NCI-H1105 (cell line): ENCODE data around the gene DIAPH2.
A peak's percentile ranks its signal among the peaks of the same experiment; 100 is the strongest.

Source experiments
- DNase-seq: peaks from one replicate; lab custom pipeline; 2025; lab: John Stamatoyannopoulos, UW

Gene DIAPH2

DNA sequence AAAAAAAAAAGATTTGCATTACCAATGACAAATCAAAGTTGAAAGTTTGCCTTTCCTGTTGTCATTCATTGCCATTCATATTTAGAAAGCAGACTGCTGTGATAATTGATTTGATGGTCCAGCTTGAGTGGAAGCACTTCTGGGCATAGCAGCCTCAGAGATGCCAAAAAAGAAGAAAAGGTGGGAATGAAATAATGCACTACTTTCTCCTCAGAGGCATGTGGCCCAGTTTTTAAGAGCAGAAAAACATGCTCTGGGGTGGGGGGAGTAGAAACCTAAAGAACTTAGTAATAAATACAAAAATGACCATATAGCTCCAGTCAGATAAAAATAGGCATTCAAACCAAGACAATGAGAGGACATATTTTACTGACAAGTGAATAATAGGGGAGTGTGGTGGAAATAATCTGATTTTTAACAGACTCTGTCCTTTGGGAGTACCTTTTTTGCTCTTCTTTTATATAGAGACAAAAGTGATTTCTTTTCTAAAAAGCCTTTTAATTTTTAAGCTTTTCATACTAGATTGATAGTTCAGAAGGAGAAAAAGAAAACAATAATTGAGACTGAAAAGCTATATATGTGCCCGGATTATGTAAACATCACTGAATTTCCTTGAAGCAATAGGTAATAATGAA lies 798.1 kb downstream of the DIAPH2 start:
- no peak for DNase-seq

DNA sequence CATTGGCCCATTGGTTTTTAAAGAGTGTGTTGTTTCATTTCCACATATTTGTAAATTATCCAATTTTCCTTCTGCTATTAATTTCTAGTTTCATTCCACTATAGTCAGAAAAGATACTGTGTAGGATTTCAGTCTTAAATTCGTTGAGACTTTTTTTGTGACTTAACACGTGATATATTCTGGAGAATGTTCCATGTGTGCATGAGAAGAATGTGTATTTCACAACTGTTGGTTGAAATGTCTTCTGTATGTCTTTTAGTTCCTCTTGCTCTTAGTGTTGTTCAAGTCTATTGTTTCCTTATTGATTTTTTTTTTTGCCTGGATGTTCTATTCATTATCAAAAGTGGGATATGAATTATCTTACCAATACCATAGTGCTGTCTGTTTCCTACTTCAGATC lies 806.0 kb downstream of the DIAPH2 start:
- DNase-seq: no peak

DNA sequence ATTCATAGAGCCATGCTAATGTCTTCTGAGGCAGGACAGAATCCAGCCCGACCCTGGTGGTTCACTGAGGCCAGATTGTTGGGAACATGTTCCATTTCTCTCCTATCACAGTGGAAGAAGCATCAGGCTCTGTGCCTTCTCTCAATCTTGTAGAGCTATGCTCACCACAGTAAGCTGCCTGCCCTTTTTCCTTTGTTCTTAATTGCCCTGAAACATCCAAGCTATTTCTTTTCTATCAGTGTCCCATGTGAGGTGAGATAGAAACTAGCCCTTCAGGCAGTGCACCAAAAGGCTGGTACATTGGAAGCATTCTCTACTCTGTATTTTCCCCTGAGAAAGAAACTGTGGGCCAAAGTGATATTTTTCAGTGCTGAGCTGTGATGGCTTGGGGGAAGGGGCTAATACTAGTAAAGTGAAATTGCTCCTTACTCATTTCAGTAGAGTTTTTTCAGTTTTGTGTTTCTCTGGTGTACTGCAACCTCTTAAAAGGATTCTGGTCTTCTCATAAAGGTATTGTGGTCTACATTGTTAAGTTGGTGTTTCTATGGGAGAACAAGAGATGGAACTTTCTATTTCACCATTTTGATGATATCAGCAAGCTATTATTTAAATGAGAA lies 810.2 kb downstream of the DIAPH2 start:
- no peak for DNase-seq

DNA sequence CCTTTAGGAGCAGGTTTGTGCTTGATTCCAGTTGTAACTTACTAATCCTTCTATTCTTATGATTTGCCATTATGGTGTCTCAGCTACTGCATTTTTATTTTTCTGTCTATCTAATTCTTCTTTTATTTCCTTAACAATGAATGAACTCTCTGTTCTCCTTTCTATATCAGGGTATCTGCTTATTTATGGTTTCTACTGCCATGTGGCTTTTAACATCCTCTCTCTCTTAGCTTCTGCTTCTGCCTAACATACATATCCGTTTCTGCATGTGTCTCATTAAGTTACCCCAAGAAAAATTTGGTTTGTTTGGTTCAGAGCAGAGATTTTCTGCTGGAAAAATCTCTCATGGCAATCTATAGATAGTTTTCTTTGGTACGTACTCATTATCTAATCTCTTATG lies 813.5 kb downstream of the DIAPH2 start:
- DNase-seq: no peak

DNA sequence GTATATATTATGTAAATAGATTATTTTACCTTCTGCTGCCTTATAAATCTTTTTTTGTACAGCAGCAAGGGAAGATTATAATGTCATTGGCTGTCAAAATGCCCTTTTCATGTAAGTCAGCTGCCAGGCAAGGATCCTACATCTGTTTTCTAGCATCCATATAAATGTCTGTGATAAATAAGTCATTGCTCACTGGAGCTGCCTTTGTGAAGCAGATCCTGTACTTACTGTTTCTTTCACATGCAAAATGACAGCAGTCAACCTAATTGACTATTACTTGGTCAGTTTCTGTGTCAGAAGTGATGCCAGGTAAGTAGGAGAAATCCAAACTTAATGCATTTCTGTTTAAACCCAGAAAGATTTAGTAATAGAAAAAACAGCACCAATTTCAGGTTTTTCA lies 819.8 kb downstream of the DIAPH2 start:
- DNase-seq: no peak

DNA sequence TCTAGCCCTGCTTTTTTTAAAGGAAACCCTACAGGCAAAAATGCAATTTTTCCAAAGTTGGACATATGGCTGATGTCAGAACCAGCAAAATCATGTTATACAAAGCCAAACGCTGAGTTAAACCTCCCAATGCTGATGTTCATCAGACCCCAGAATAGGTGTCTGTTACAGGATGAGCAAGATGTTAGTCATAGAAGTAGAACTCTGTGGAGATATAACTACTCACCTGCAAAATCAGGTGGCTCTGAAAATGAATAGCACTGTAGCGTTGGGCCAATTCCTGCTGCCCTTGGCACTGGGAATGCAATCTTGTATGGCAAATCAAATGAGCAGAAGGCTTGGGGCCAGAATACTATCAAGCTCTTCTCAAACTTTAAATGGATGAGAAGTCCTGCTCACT lies 833.1 kb downstream of the DIAPH2 start:
- no peak for DNase-seq

DNA sequence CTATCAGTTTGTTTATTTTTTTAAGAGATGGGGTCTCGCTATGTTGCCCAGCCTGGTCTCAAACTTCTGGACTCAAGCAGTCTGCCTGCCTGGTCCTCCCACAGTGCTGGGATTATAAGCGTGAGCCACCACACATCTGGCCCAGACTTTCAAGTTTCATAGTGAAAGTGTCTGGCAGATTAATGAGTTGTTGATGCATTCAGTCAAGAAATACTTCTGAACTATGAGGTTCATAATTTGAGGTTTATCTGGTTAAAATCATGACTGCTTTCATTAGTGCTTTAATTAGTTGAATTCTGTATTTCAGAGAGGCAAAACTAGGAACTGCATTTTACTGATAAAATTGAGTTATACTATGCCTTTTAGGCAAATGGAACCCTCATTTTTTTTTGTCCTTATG lies 837.7 kb downstream of the DIAPH2 start:
- no peak for DNase-seq

DNA sequence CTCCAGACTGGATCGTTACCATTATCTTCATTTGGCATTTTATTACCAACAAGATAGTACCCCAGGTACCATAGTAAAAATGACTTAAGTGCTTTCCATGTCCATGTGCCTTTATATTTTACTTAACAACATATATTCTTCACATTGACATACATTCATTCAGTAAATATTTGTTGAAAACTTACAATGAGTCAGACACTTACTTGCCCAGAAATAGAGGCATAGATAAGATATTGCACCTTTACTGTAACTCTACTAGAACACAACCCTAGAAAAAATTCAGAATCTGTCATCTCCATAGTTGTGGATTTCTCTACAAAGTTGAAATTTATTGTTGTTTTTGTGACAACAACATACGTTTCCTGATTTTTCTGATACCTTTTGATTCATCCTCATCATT lies 839.7 kb downstream of the DIAPH2 start:
- no peak for DNase-seq

DNA sequence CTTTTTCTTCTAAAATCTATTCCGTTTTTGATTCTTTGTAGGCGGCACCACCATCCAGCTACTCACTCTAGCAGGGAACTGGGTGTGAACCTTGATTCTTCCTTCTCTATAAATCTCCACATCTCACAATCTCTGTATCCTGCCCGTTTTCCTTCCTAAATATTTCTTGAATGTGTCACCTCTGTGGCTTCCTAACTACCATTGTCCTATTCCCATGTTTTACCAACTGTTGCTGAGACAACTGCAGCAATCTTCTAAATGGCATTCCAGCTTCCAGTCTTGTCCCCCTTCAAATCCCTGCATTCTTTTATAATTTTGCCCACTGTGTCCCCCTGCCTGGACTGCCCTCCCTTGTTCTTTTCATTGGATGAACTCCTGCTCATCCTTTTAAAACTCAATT lies 840.4 kb downstream of the DIAPH2 start:
- no peak for DNase-seq

DNA sequence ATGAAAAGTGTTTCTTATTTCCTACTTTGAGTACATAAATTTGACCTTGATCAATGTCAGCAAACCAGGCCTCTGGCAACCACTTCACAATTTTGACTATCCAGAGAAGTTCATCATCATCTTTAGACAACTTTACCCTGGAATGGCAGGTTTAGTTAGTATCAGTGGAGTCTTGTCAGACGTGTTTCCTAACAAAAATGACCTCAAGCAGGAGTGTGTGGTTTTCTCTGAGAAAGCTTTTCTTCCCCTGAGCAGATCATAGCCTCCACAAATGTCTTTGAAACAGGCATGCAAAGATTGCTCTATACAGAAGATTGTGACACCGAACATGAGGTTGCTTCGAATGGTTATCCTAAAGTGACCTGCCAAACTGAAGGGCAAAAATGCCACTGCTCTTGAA lies 841.3 kb downstream of the DIAPH2 start:
- no peak for DNase-seq

DNA sequence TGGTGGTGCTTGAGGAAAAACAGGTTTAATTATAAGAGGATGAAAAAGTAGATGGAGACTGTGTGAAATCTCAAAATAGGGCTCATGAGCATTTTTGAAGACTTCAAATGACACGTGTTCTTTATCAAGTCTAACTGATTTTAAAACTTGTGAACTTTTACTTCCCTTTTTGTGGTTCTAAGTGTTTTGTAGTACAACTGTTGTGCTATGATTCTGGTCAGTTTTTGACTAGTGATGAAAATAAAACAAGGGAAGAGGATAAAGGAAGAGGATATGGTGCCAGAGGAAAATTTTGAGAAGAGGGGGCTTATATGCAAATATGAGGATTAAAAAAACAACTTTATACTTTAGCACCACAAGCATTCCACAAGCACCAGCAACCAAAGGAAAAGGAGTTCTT lies 843.1 kb downstream of the DIAPH2 start:
- DNase-seq: no peak

DNA sequence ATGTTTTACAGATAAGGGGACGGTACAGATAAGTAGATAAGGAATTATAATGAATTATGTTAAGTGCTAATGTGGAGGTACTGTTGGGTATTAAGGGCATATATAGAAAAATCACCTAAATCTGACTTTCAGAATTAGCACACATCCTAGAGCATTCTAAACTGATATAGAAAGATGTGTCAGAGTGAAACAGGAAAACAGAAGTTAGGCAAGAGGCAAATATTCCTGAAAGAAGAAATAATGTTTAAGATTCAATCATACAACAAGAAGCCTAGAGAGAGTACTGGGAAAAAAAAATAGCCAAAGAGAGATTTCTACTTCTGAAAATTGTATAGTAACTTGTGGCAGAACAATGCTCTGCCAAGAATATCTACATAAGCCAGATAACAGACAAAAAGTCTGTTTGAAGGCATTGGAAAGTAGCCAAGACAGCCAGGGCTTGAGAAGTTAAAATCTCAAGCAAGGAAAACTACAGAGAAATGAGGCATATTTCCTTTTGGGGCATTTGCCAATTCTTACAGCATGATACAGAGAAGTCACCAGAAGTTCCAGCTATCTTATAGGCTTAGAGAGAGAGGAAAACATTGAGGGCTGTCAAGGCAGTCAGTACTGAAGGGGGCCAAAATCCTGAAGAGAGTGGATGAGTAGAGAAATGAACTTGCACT lies 845.0 kb downstream of the DIAPH2 start:
- DNase-seq: no peak

DNA sequence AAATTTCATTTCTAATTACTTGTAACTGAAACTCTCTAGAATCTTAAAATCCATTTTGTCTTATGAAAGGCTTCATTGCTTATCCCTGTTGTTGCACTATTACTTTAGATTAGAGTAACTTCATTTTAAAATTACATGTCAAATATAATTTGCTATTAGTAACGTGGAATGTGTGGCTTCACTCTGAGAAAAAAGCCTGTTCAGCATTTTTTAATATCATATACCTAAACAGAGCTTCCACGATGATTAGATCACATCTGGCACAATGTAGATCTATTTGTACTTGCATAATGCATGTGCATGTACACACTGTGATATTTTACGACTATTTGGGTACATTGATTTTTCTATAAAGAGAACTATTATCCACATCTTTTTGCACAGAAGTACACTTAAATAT lies 847.2 kb downstream of the DIAPH2 start:
- no peak for DNase-seq

DNA sequence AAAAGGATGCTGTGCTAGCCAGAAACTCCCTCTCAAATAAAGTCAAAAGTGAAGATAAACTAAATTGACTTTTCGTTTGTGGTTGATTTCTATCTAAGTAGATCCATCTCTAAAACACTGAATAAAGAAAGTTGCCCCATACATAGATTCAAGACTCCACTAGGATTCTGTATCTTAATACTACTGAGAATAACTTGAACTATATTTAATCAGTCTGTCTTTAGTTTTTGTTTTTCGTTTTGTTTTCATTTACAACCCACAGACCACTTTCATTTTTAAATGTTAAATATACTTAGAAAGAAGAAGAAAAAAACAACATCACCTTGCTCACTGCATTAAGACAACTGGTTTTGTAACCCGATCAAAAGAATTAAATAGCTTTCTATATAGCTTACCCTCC lies 854.1 kb downstream of the DIAPH2 start:
- DNase-seq: no peak

DNA sequence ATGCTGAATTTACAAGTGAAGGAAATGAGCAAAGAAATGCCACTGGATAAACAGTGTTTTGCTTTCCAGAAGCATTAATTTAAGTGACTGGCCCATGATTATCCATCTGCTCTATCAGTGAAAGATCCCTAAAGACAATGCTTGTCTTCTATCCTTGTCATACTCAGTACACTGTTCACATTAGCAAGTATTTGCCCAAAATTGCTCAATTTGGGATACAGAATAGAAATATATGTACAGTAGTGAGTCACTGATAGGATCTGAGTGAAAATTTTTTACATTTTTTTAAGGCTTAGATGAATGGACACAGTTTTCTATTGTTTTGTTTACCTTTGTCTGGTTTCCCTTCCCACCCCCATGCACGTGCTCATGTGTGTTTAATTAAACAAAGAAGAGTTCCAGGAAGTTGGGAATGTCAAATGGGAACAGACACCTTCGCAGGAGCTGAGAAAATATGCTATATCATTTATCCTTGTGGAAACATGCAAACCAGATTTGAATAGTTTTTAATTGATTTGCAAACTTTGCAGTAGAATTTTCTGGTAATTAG lies 855.4 kb downstream of the DIAPH2 start:
- no peak for DNase-seq

DNA sequence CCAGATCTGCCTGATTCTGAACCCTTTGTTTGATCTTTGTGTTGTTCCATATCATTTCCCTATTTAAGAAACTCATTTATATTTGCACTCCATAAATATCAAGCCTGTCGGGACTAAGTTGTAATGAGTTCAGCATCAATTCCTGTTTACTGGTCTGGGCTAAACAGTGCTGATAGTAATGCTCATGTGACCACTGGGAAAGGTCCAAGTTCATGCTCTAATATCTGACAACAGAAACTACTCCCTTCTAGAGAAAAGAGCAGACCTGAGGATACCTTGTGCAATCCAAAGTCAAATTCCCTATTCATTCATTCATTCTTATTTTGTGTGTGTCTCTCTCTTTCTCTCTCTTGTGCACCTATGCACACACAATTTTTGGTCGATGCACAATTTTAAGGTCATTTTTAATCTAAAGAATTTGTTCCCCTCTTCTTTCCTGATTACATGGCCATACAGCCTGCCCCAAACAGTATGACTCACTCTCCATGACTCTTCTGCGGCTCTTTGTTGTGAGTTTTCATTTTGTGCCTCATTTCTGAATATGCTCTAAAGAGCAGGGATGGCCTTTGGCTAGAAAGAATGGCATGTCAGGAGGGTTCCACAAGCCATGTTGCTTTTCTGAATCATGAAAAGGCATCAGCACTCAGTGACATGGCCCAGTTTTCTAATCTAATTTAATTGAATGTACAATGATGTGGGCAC lies 863.4 kb downstream of the DIAPH2 start:
- DNase-seq: no peak

DNA sequence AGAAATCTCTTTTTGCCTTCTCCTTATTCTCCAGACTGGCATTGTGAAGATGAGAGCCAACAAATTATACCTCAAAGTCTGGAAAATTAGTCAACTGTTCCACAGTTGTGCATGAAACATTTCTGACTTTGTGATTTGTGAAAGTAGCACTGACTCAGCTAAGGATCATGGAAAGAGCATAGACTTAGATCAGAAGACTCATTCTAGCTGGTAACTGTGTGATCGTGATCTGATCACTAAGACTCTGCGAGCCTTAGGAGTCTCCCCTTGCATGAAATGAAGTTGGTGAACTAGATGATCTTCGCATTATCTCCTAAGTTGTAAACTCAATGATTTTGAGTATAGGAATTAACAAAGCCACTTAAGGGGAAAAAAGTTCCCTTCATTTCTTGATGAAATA lies 867.2 kb downstream of the DIAPH2 start:
- no peak for DNase-seq

DNA sequence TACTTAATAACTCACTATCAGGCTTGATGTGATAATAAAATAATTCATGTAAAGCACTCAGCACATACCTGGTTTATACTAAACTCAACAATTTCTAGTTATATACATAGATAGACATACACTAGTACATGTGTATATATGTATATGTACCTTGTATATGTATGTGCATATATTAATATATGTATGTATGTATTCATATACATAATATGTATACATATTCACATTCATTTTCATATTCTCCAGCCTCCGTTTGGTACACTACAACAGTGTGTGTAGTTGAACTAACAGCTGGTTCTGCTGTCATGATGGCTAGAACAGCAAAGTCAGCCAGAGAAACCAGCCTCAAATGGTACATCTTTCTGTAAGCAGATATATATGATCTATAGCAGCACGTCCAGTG lies 869.2 kb downstream of the DIAPH2 start:
- no peak for DNase-seq

DNA sequence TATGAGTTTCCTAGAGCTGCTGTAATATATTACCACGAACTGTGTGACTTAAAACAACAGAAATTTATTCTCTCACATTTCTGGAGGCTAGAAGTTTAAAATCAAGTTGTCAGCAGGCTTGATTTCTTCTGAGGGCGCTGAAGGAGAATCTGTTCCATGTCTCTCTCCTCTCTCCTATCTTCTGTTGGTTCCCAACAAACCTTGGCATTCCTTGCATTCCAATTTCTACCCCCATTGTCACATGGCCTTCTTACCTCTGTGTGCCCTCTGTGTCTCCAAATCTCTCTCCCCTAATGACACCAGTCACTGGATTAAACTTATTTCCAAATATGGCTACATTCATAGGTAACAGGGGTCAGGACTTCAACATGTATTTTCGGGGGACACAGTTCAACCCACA lies 871.7 kb downstream of the DIAPH2 start:
- DNase-seq: no peak

DNA sequence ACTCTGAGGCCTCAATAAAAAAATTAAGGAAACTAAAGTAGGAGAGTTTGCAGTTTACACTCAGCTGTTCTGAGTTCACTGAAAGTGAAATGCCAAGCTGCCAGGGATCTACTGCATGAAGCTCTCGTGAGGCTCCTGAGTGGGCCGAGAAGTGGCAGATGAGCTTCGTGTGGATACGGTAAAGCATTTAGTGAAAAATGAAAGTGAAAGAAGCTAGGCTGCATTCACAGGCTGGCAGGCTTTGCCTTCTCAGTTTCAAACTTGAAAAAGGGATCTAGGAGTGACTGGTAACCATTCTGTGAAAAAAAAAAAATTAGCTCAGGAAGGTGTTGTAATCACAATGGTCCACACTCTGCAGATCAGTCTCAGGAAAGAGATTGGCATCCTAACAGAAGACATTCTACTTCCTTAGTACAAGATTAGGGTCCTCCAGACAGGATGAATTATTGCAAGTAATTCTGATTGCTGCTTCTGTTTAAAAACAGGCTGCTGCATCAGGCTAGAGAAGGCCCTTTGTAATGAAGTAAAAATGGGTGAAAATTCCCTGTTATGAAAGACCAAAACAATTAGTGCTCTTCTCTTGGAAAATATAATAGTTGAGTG lies 879.0 kb downstream of the DIAPH2 start:
- DNase-seq: peak; percentile 11

DNA sequence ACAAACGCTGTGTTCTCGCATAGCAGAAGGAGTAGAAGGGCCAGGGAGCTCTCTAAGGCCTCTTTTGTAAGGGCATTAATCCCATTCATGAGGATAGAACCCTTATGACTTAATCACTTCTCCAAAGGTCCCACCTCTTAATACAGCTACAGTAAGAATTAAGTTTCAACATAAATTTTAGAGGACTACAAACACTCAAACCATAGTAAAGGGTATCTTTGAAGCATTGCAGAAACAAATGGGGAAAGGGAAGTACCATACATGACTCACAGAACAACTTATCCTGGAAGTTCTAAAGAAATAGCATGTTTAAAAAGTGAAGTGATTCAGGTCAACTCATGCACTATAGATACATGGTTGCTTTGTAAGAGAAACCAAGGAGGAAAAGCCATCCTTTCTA lies 879.9 kb downstream of the DIAPH2 start:
- no peak for DNase-seq

DNA sequence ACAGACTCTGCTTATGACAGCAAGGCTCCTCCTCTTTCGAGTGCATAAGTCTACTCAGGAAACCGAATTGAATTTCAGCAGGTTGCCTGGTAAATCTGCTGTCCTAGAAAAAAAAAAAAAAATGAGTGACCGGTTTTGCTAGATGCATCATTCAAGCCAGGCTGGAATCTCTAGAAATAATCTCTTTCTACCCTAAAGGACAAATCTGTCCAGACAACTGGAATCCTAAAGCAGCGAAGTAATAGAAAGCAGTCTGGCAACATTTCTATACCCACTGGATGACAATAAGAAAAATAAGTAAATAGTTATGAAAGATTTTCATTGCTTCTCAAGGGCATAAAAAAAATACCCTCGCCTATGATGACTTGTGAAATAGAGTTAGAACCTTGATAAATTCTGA lies 902.5 kb downstream of the DIAPH2 start:
- DNase-seq: no peak
